ENCODE results near the gene LITAFD.

GRCh38 chr16:8880839-8881510 lies 1.2 kb upstream of the LITAFD start:
- TF ChIP-seq MXI1 (IDR thresholded peaks at IDR 0.05; ENCODE audit: borderline replicate concordance, low read depth, low read length) = no peak
- no peak for TF ChIP-seq CTCF (conservative IDR thresholded peaks at IDR 0.05; ENCODE audit: low read depth, low read length)
- 0 out of 2 replicates have a peak, but pooled peaks have one; percentile 11 for TF ChIP-seq CEBPB (IDR thresholded peaks at IDR 0.05; ENCODE audit: low read depth, low read length)
- no peak for TF ChIP-seq MAZ (IDR thresholded peaks at IDR 0.05; ENCODE audit: borderline replicate concordance, low read depth, low read length)
- TF ChIP-seq POLR2A (IDR thresholded peaks at IDR 0.05; ENCODE audit: low read depth, low read length) = no peak
- TF ChIP-seq RFX5 (IDR thresholded peaks at IDR 0.05; ENCODE audit: low read depth, low read length) = no peak
- no peak for TF ChIP-seq RAD21 (IDR thresholded peaks at IDR 0.05; ENCODE audit: low read length)
- TF ChIP-seq SMC3 (IDR thresholded peaks at IDR 0.05; ENCODE audit: low read depth, low read length) = no peak
- no peak for TF ChIP-seq NFE2L2 (IDR thresholded peaks at IDR 0.05; ENCODE audit: low read depth, low read length)
